ENCODE data around the gene GOLGA2.

DNA sequence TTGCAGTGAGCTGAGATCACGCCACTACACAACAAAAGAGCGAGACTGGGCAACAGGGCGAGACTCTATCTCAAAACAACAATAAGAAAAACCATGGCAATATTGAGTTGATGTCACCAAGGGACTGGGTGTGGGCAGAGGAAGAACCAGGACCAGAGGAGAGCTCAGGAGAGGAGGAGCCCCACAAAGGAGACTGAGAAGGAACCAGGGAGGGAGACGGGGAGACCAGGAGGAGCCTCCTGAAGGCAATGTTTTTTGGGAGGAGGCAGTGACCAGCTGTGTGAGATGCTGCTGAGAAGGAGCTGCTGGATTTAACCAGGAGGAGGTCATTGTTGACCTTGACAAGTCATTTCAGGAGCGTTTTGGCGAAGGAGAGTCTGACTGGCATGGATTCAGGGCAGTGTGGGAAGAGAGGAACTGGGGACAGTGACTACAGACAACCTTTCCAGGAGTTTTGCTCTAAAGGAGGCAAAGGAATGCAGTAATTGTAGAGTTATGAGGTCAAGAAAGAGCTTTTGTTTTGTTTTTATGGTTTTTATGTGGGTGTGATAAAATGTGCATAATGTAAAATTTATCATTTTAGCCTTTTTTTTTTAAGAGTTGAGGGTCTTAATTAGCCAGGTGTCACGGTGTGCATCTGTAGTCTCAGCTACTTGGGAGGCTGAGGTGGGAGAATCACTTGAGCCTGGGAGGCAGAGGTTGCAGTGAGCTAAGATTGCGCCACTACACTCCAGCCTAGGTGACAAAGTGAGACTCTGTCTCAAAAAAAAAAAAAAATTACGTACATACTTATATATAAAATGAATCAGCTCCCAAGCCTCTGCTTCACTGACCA is 28.5 kb upstream of the GOLGA2 start:
- TF ChIP-seq, protein P1, sequence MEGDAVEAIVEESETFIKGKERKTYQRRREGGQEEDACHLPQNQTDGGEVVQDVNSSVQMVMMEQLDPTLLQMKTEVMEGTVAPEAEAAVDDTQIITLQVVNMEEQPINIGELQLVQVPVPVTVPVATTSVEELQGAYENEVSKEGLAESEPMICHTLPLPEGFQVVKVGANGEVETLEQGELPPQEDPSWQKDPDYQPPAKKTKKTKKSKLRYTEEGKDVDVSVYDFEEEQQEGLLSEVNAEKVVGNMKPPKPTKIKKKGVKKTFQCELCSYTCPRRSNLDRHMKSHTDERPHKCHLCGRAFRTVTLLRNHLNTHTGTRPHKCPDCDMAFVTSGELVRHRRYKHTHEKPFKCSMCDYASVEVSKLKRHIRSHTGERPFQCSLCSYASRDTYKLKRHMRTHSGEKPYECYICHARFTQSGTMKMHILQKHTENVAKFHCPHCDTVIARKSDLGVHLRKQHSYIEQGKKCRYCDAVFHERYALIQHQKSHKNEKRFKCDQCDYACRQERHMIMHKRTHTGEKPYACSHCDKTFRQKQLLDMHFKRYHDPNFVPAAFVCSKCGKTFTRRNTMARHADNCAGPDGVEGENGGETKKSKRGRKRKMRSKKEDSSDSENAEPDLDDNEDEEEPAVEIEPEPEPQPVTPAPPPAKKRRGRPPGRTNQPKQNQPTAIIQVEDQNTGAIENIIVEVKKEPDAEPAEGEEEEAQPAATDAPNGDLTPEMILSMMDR (CRISPR knock-in tag; IDR thresholded peaks at IDR 0.05), result no peak
- TF ChIP-seq ZNF883 (CRISPR knock-in tag; IDR thresholded peaks at IDR 0.05; ENCODE audit: not compliant biosample characterization) (no peak), ZNF564 (CRISPR knock-in tag; IDR thresholded peaks at IDR 0.05) (no peak), MZF1 (CRISPR knock-in tag; IDR thresholded peaks at IDR 0.05; ENCODE audit: borderline replicate concordance) (no peak), BRCA1 (CRISPR knock-in tag; IDR thresholded peaks at IDR 0.05) (no peak), PRPF4 (IDR thresholded peaks at IDR 0.05; ENCODE audit: low read depth, low read length, poor library complexity, severe bottlenecking) (no peak), ZNF720 (CRISPR knock-in tag; IDR thresholded peaks at IDR 0.05) (no peak), EZH2 (conservative IDR thresholded peaks at IDR 0.05; ENCODE audit: low read depth, low read length) (no peak), FOXK2 (IDR thresholded peaks at IDR 0.05) (no peak), POLR2A (IDR thresholded peaks at IDR 0.05; ENCODE audit: insufficient read depth in 1 of 2, low read depth in 2 of 2, low read length in 2 of 2) (no peak)
- TF ChIP-seq, protein P2, sequence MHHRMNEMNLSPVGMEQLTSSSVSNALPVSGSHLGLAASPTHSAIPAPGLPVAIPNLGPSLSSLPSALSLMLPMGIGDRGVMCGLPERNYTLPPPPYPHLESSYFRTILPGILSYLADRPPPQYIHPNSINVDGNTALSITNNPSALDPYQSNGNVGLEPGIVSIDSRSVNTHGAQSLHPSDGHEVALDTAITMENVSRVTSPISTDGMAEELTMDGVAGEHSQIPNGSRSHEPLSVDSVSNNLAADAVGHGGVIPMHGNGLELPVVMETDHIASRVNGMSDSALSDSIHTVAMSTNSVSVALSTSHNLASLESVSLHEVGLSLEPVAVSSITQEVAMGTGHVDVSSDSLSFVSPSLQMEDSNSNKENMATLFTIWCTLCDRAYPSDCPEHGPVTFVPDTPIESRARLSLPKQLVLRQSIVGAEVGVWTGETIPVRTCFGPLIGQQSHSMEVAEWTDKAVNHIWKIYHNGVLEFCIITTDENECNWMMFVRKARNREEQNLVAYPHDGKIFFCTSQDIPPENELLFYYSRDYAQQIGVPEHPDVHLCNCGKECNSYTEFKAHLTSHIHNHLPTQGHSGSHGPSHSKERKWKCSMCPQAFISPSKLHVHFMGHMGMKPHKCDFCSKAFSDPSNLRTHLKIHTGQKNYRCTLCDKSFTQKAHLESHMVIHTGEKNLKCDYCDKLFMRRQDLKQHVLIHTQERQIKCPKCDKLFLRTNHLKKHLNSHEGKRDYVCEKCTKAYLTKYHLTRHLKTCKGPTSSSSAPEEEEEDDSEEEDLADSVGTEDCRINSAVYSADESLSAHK (CRISPR knock-in tag; IDR thresholded peaks at IDR 0.05; ENCODE audit: borderline replicate concordance), result no peak
- TF ChIP-seq, protein P3, sequence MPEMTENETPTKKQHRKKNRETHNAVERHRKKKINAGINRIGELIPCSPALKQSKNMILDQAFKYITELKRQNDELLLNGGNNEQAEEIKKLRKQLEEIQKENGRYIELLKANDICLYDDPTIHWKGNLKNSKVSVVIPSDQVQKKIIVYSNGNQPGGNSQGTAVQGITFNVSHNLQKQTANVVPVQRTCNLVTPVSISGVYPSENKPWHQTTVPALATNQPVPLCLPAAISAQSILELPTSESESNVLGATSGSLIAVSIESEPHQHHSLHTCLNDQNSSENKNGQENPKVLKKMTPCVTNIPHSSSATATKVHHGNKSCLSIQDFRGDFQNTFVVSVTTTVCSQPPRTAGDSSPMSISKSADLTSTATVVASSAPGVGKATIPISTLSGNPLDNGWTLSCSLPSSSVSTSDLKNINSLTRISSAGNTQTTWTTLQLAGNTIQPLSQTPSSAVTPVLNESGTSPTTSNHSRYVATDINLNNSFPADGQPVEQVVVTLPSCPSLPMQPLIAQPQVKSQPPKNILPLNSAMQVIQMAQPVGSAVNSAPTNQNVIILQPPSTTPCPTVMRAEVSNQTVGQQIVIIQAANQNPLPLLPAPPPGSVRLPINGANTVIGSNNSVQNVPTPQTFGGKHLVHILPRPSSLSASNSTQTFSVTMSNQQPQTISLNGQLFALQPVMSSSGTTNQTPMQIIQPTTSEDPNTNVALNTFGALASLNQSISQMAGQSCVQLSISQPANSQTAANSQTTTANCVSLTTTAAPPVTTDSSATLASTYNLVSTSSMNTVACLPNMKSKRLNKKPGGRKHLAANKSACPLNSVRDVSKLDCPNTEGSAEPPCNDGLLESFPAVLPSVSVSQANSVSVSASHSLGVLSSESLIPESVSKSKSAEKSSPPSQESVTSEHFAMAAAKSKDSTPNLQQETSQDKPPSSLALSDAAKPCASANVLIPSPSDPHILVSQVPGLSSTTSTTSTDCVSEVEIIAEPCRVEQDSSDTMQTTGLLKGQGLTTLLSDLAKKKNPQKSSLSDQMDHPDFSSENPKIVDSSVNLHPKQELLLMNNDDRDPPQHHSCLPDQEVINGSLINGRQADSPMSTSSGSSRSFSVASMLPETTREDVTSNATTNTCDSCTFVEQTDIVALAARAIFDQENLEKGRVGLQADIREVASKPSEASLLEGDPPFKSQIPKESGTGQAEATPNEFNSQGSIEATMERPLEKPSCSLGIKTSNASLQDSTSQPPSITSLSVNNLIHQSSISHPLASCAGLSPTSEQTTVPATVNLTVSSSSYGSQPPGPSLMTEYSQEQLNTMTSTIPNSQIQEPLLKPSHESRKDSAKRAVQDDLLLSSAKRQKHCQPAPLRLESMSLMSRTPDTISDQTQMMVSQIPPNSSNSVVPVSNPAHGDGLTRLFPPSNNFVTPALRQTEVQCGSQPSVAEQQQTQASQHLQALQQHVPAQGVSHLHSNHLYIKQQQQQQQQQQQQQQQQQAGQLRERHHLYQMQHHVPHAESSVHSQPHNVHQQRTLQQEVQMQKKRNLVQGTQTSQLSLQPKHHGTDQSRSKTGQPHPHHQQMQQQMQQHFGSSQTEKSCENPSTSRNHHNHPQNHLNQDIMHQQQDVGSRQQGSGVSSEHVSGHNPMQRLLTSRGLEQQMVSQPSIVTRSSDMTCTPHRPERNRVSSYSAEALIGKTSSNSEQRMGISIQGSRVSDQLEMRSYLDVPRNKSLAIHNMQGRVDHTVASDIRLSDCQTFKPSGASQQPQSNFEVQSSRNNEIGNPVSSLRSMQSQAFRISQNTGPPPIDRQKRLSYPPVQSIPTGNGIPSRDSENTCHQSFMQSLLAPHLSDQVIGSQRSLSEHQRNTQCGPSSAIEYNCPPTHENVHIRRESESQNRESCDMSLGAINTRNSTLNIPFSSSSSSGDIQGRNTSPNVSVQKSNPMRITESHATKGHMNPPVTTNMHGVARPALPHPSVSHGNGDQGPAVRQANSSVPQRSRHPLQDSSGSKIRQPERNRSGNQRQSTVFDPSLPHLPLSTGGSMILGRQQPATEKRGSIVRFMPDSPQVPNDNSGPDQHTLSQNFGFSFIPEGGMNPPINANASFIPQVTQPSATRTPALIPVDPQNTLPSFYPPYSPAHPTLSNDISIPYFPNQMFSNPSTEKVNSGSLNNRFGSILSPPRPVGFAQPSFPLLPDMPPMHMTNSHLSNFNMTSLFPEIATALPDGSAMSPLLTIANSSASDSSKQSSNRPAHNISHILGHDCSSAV (CRISPR knock-in tag; IDR thresholded peaks at IDR 0.05; ENCODE audit: borderline replicate concordance), result no peak
- TF ChIP-seq, protein P4, sequence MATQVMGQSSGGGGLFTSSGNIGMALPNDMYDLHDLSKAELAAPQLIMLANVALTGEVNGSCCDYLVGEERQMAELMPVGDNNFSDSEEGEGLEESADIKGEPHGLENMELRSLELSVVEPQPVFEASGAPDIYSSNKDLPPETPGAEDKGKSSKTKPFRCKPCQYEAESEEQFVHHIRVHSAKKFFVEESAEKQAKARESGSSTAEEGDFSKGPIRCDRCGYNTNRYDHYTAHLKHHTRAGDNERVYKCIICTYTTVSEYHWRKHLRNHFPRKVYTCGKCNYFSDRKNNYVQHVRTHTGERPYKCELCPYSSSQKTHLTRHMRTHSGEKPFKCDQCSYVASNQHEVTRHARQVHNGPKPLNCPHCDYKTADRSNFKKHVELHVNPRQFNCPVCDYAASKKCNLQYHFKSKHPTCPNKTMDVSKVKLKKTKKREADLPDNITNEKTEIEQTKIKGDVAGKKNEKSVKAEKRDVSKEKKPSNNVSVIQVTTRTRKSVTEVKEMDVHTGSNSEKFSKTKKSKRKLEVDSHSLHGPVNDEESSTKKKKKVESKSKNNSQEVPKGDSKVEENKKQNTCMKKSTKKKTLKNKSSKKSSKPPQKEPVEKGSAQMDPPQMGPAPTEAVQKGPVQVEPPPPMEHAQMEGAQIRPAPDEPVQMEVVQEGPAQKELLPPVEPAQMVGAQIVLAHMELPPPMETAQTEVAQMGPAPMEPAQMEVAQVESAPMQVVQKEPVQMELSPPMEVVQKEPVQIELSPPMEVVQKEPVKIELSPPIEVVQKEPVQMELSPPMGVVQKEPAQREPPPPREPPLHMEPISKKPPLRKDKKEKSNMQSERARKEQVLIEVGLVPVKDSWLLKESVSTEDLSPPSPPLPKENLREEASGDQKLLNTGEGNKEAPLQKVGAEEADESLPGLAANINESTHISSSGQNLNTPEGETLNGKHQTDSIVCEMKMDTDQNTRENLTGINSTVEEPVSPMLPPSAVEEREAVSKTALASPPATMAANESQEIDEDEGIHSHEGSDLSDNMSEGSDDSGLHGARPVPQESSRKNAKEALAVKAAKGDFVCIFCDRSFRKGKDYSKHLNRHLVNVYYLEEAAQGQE (IDR thresholded peaks at IDR 0.05; ENCODE audit: borderline replicate concordance in 1 of 2, low read depth in 1 of 2, low read length in 2 of 2), result no peak

All from HepG2 (cell line).